Karpas-422 (cell line): Measurements from ENCODE around the gene BRINP1. TPM values are rescaled to one million over a fixed set of nuclear protein-coding genes. Genes with fewer than 3 reads are reported as not detected.

Source experiments
- DNase-seq: peaks from one replicate; pipeline ENCODE4 v3.0.0-alpha.2; 2015
- H2AFZ ChIP-seq: fragments of 200-600 bp; sonication (generic); 2 replicates; pipeline ENCODE4 v1.6.1; 2014; ENCODE audit warnings: antibody characterized with exemption, low read length, mixed read lengths
- H3K27ac ChIP-seq: fragments of 200-600 bp; sonication (generic); 2 replicates; pipeline ENCODE4 v1.5.1; 2014; ENCODE audit warnings: mild to moderate bottlenecking, low read length, moderate library complexity
- H3K27me3 ChIP-seq: fragments of 200-600 bp; sonication (generic); 2 replicates; pipeline ENCODE4 v1.6.1; 2014; ENCODE audit warnings: low read length, mixed read lengths
- H3K36me3 ChIP-seq: fragments of 200-600 bp; sonication (generic); 2 replicates; pipeline ENCODE4 v1.6.1; 2014; ENCODE audit warnings: low read length, mixed read lengths; ENCODE audit not compliant: insufficient read depth
- H3K4me1 ChIP-seq: fragments of 200-600 bp; sonication (generic); 2 replicates; pipeline ENCODE4 v1.6.1; 2014; ENCODE audit warnings: mild to moderate bottlenecking, low read length, mixed read lengths
- H3K4me2 ChIP-seq: fragments of 200-600 bp; sonication (generic); 2 replicates; pipeline ENCODE4 v1.6.1; 2014; ENCODE audit warnings: low read length, low read depth, mild to moderate bottlenecking; ENCODE audit not compliant: poor library complexity, severe bottlenecking
- H3K4me3 ChIP-seq: fragments of 200-600 bp; sonication (generic); 2 replicates; pipeline ENCODE4 v1.5.1; 2014; ENCODE audit warnings: mild to moderate bottlenecking, antibody characterized with exemption, low read length, mixed read lengths
- H3K79me2 ChIP-seq: fragments of 200-600 bp; sonication (generic); 2 replicates; pipeline ENCODE4 v1.6.1; 2014; ENCODE audit warnings: mild to moderate bottlenecking, low read length, mixed read lengths
- H3K9ac ChIP-seq: fragments of 200-600 bp; sonication (generic); 2 replicates; pipeline ENCODE4 v1.6.0; 2014; ENCODE audit warnings: low read length
- H3K9me2 ChIP-seq: fragments of 200-600 bp; sonication (generic), shearing (Covaris generic); replicated peaks from 2 replicates; pipeline ENCODE4 v1.6.0; 2014; ENCODE audit warnings: mild to moderate bottlenecking, low read length, moderate library complexity; ENCODE audit not compliant: insufficient read depth
- H3K9me3 ChIP-seq: fragments of 300-700, 200-600 bp; sonication (generic); 2 replicates; pipeline ENCODE4 v1.6.1; 2014; ENCODE audit warnings: low read length, mixed read lengths
- H4K20me1 ChIP-seq: fragments of 200-600 bp; sonication (generic); 2 replicates; pipeline ENCODE4 v1.6.1; 2014; ENCODE audit warnings: mild to moderate bottlenecking, antibody characterized with exemption, low read length, low read depth; ENCODE audit not compliant: insufficient read depth
- total RNA-seq: library from RNA; depleted of rRNA; stranded (reverse); fragments of >200 nt; shearing (Covaris generic); gene quantifications from 2 replicates; pipeline ENCODE4 v1.2.3, GENCODE V29; 2014; ENCODE audit warnings: low replicate concordance

Gene BRINP1
- total RNA-seq, 1 experiment from 2014 or later = not detected

- no peak overlapping the region for H3K4me3 ChIP-seq
- no peaks in the 10 kb centered on the region for H3K9me3 ChIP-seq
Measured at GRCh38 chr9:119257592-119257991, 111.6 kb downstream of the BRINP1 start.

GRCh38 chr9:119255116-119255515 is 114.1 kb downstream of the BRINP1 start:
- H3K27ac ChIP-seq = no peak overlapping the region
- H3K4me1 ChIP-seq = no peaks in the 10 kb centered on the region
- H3K9me2 ChIP-seq = no peaks in the 10 kb centered on the region
- no peak overlapping the region for H2AFZ ChIP-seq
- DNase-seq = no peak
- H3K9me3 ChIP-seq = no peaks in the 10 kb centered on the region
- no peaks in the 10 kb centered on the region for H3K36me3 ChIP-seq
- no peaks in the 10 kb centered on the region for H3K79me2 ChIP-seq
- no peaks in the 10 kb centered on the region for H4K20me1 ChIP-seq
- no peak overlapping the region for H3K4me2 ChIP-seq
- no peaks in the 10 kb centered on the region for H3K27me3 ChIP-seq
- H3K9ac ChIP-seq = no peak overlapping the region
- no peak overlapping the region for H3K4me3 ChIP-seq

More at GRCh38 chr9:119257592-119257991, 111.6 kb downstream of the BRINP1 start:
- H2AFZ ChIP-seq = no peak overlapping the region
- no peaks in the 10 kb centered on the region for H3K4me1 ChIP-seq
- H3K36me3 ChIP-seq = no peaks in the 10 kb centered on the region
- H3K9me2 ChIP-seq = no peaks in the 10 kb centered on the region
- DNase-seq = no peak
- no peaks in the 10 kb centered on the region for H4K20me1 ChIP-seq
- H3K27ac ChIP-seq = no peak overlapping the region
- H3K79me2 ChIP-seq = no peaks in the 10 kb centered on the region
- H3K27me3 ChIP-seq = no peaks in the 10 kb centered on the region
- no peak overlapping the region for H3K9ac ChIP-seq
- H3K4me2 ChIP-seq = no peak overlapping the region

GRCh38 chr9:119252671-119253299 is 116.5 kb downstream of the BRINP1 start:
- no peaks in the 10 kb centered on the region for H3K79me2 ChIP-seq
- no peak overlapping the region for H3K4me2 ChIP-seq
- DNase-seq = no peak
- H3K4me3 ChIP-seq = no peak overlapping the region
- H4K20me1 ChIP-seq = no peaks in the 10 kb centered on the region
- H2AFZ ChIP-seq = no peak overlapping the region
- H3K9me3 ChIP-seq = no peaks in the 10 kb centered on the region
- no peaks in the 10 kb centered on the region for H3K36me3 ChIP-seq
- no peak overlapping the region for H3K9ac ChIP-seq
- H3K9me2 ChIP-seq = no peaks in the 10 kb centered on the region
- no peak overlapping the region for H3K27ac ChIP-seq
- H3K4me1 ChIP-seq = no peaks in the 10 kb centered on the region
- H3K27me3 ChIP-seq = no peaks in the 10 kb centered on the region

- no peaks in the 10 kb centered on the region for H3K4me1 ChIP-seq
- H3K9me2 ChIP-seq = no peaks in the 10 kb centered on the region
- no peaks in the 10 kb centered on the region for H3K27me3 ChIP-seq
- no peaks in the 10 kb centered on the region for H3K9me3 ChIP-seq
- H3K4me2 ChIP-seq = no peak overlapping the region
- H3K36me3 ChIP-seq = no peaks in the 10 kb centered on the region
- no peak for DNase-seq
- H3K4me3 ChIP-seq = no peak overlapping the region
- no peaks in the 10 kb centered on the region for H3K79me2 ChIP-seq
- H3K9ac ChIP-seq = no peak overlapping the region
- no peak overlapping the region for H2AFZ ChIP-seq
- H3K27ac ChIP-seq = no peak overlapping the region
- H4K20me1 ChIP-seq = no peaks in the 10 kb centered on the region
Measured at GRCh38 chr9:119251936-119252335, 117.3 kb downstream of the BRINP1 start.

- Histone ChIP-seq H3K27ac (no peak overlapping the region), H3K4me3 (no peak overlapping the region), H3K27me3 (no peaks in the 10 kb centered on the region), H3K79me2 (no peaks in the 10 kb centered on the region), H3K36me3 (no peaks in the 10 kb centered on the region), H3K9me2 (no peaks in the 10 kb centered on the region), H3K9ac (no peak overlapping the region), H3K4me2 (no peak overlapping the region), H4K20me1 (no peaks in the 10 kb centered on the region), H3K4me1 (no peaks in the 10 kb centered on the region), H2AFZ (no peak overlapping the region), H3K9me3 (no peaks in the 10 kb centered on the region)
- no peak for DNase-seq
Measured at GRCh38 chr9:119250730-119251129, 118.5 kb downstream of the BRINP1 start.

- Histone ChIP-seq H2AFZ (no peak overlapping the region), H3K4me1 (no peaks in the 10 kb centered on the region), H3K36me3 (no peaks in the 10 kb centered on the region), H4K20me1 (no peaks in the 10 kb centered on the region), H3K9me2 (no peaks in the 10 kb centered on the region), H3K79me2 (no peaks in the 10 kb centered on the region), H3K4me2 (no peak overlapping the region), H3K4me3 (no peak overlapping the region), H3K9ac (no peak overlapping the region), H3K27me3 (no peaks in the 10 kb centered on the region), H3K27ac (no peak overlapping the region), H3K9me3 (peaks cover 3% of the 10 kb centered on the region; the same call in 1 of the 2 replicates)
- DNase-seq = no peak
Measured at GRCh38 chr9:119240546-119240945, 128.7 kb downstream of the BRINP1 start.

- no peak for DNase-seq
- Histone ChIP-seq H3K9me3 (peaks cover 7% of the 10 kb centered on the region; the same call in 1 of the 2 replicates), H3K4me1 (no peaks in the 10 kb centered on the region), H3K4me3 (no peak overlapping the region), H3K36me3 (no peaks in the 10 kb centered on the region), H3K27me3 (no peaks in the 10 kb centered on the region), H3K9ac (no peak overlapping the region), H4K20me1 (no peaks in the 10 kb centered on the region), H3K79me2 (no peaks in the 10 kb centered on the region), H3K9me2 (no peaks in the 10 kb centered on the region; the same call in 1 of the 2 replicates), H3K27ac (no peak overlapping the region), H2AFZ (no peak overlapping the region), H3K4me2 (no peak overlapping the region)
Measured at GRCh38 chr9:119234636-119235035, 134.6 kb downstream of the BRINP1 start.

GRCh38 chr9:119227422-119227821 is 141.8 kb downstream of the BRINP1 start:
- DNase-seq = no peak
- H3K4me1 ChIP-seq = no peaks in the 10 kb centered on the region

More at GRCh38 chr9:119227422-119227821, 141.8 kb downstream of the BRINP1 start:
- no peak overlapping the region for H3K27ac ChIP-seq
- no peaks in the 10 kb centered on the region for H3K27me3 ChIP-seq
- no peaks in the 10 kb centered on the region for H3K9me3 ChIP-seq
- H3K9ac ChIP-seq = no peak overlapping the region
- H2AFZ ChIP-seq = no peak overlapping the region
- H3K4me2 ChIP-seq = no peak overlapping the region
- no peaks in the 10 kb centered on the region for H3K79me2 ChIP-seq
- H3K4me3 ChIP-seq = no peak overlapping the region
- no peaks in the 10 kb centered on the region for H3K9me2 ChIP-seq
- no peaks in the 10 kb centered on the region for H3K36me3 ChIP-seq
- H4K20me1 ChIP-seq = no peaks in the 10 kb centered on the region
